Uterus (tissue), 4 donors: ENCODE results near the gene DBNL. TPM values are rescaled to one million over a fixed set of nuclear protein-coding genes. Genes with fewer than 3 reads are reported as not detected.
A peak's percentile ranks its signal among the peaks of the same experiment; 100 is the strongest.

Experiments
- DNase-seq, 2 donors: peaks; one replicate each; pipeline ENCODE4 v3.0.0-alpha.2; 2019 to 2020
- H3K27ac ChIP-seq, 2 donors: fragments of 200-600 bp; sonication (generic); 1 replicate in 1 of 2; 2 replicates in 1 of 2; pipeline ENCODE4 v1.5.1; 2016 to 2018
- H3K27me3 ChIP-seq, 2 donors: fragments of 200-600 bp; sonication (generic); one replicate each; pipeline ENCODE4 v1.5.1; 2018 to 2019; ENCODE audit warnings: control low read depth in 1 of 2
- H3K36me3 ChIP-seq, 2 donors: fragments of 200-600 bp; sonication (generic); one replicate each; pipeline ENCODE4 v1.5.1; 2019; ENCODE audit warnings: control low read depth in 1 of 2
- H3K4me1 ChIP-seq, 2 donors: fragments of 200-600 bp; sonication (generic); one replicate each; pipeline ENCODE4 v1.5.1; 2018 to 2019; ENCODE audit warnings: control low read depth in 1 of 2
- H3K4me3 ChIP-seq, 2 donors: fragments of 200-600 bp; sonication (generic); 1 replicate in 1 of 2; 2 replicates in 1 of 2; pipeline ENCODE4 v1.5.1; 2018 to 2019; ENCODE audit warnings: mild to moderate bottlenecking in 1 of 2
- H3K9me3 ChIP-seq, 2 donors: fragments of 200-600 bp; sonication (generic); one replicate each; pipeline ENCODE4 v1.5.1; 2019; ENCODE audit warnings: control low read depth in 1 of 2
- CTCF ChIP-seq, 4 experiments: fragments of 200-600 bp in 2 of 4; fragments of 450-650 bp in 2 of 4; sonication (generic) in 2 of 4; IDR thresholded peaks; one replicate each; pipeline ENCODE4 v1.5.1; 2016 to 2019; ENCODE audit warnings: antibody characterized with exemption in 4 of 4, mild to moderate bottlenecking in 2 of 4, moderate library complexity in 1 of 4
- POLR2A ChIP-seq, 2 donors: fragments of 450-650 bp; IDR thresholded peaks; one replicate each; pipeline ENCODE4 v1.6.1; 2016; ENCODE audit warnings: antibody characterized with exemption in 2 of 2, mild to moderate bottlenecking in 1 of 2, moderate library complexity in 1 of 2
- intact Hi-C: fragments of 100-400 bp; cut with DNase I; formaldehyde crosslinking; loops from one replicate; pipeline ENCODE4 v1.15.1; 2023; ENCODE audit warnings: low total_unique reads
- total RNA-seq, 4 donors: library from RNA; depleted of rRNA in 3 of 4; stranded (reverse); fragments of >200 nt in 3 of 4; gene quantifications; one replicate each; pipeline versions ENCODE4 v1.1.0 to v1.2.4, GENCODE V29; 2014 to 2023
- donor health status: DM: yes; HTN: yes; CAD: no.

Gene DBNL
- total RNA-seq, 4 donors from 2014 or later = 71.5 to 113 (median 91.0) TPM

DNA sequence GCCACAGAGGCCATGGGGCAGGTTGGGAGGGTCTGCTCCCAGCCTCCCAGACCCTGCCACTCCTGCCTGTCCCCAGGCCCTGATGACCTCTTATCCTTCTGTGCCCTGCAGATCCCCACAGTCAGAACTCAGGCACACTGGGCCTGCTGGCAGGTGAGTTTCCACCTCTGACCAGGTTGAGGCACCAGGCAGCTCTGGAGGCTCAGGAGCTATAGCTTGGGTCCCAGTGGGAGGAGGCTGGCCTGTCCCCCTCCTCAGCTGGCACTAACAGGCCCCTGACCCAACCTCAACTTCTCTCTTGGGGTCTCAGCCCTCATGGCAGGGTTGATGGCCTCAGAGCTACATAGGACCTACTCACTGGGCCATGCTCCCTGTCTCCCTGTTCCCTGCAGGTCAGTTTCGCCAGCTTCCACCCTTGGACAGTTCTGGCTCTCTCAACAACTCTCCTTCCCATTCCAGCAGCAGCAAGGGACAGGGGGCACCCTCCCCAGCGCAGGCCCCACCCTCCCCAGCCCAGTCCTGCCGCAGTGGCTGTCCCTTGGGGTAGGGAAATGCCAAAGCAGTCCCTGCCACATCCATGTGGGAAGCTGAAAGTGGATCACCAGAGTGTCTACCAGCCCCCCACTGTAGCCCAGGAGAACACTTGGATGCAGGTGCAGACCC, 56.9 kb downstream of the DBNL start:
- intact Hi-C loops = no loop called here

GRCh38 chr7:44101966-44102845, 57.7 kb downstream of the DBNL start:
- H3K27ac ChIP-seq = peak overlapping the region; percentile 69 to 97
- no peak overlapping the region for H3K4me3 ChIP-seq
- no peaks in the 10 kb centered on the region for H3K27me3 ChIP-seq
- H3K36me3 ChIP-seq = no peaks in the 10 kb centered on the region
- H3K4me1 ChIP-seq = peaks cover 7 to 9% of the 10 kb centered on the region in 2 donors
- TF ChIP-seq CTCF (IDR thresholded peaks at IDR 0.05) = no peak
- no peak for TF ChIP-seq POLR2A (IDR thresholded peaks at IDR 0.05)
- H3K9me3 ChIP-seq = no peaks in the 10 kb centered on the region
- intact Hi-C loops = no loop called here
- DNase-seq = no peak

More for the DNA sequence above, 56.9 kb downstream of the DBNL start:
- peak overlapping the region; percentile 69 to 97 for H3K27ac ChIP-seq
- no peak overlapping the region for H3K4me3 ChIP-seq
- H3K9me3 ChIP-seq = no peaks in the 10 kb centered on the region
- TF ChIP-seq POLR2A (IDR thresholded peaks at IDR 0.05) (no peak), CTCF (IDR thresholded peaks at IDR 0.05) (no peak)
- peaks cover 0 to 3% of the 10 kb centered on the region in 2 donors for H3K4me1 ChIP-seq
- H3K27me3 ChIP-seq = no peaks in the 10 kb centered on the region
- no peaks in the 10 kb centered on the region for H3K36me3 ChIP-seq
- DNase-seq = no peak

DNA sequence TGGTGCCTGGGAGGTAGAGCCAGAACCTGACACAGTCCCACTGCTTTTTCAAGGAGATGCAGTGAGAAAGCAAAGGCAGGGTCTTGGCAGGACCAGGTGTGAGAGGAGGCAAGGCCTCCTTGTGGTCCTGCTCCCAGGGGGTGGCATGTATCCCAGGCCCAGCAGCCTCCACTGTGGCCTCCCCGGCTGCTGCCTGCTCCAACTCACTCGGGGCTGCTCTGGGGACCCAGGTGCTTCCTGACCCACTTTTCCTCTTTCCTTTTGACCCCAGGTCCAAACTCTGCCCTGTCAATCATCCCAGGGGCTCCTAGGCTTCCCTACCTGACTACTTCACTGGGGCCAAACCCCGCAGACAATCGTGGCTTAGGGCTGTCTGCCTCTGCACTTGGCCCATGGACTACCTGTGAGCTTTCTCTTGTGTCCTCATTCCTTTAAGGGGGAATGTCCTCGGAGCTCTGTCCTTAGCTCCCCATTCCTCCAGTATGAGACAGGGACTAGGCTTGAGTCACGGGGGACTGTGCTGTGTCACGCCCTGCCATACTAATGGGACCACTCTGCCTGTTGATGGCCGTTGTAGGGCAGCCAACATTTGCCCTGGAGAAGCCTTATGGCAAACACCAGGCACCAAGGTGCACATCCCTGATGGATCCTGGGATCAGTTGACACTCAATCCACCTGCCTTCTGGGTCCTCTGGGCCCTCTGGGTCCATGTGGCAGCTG, 58.5 kb downstream of the DBNL start:
- H3K4me1 ChIP-seq = peaks cover 7 to 15% of the 10 kb centered on the region in 2 donors
- H3K9me3 ChIP-seq = no peaks in the 10 kb centered on the region
- H3K4me3 ChIP-seq = no peak overlapping the region
- no peaks in the 10 kb centered on the region for H3K27me3 ChIP-seq
- H3K27ac ChIP-seq = peak overlapping the region; percentile 95 to 97
- TF ChIP-seq CTCF (IDR thresholded peaks at IDR 0.05) (no peak), POLR2A (IDR thresholded peaks at IDR 0.05) (no peak)
- intact Hi-C loops = no loop called here
- no peak for DNase-seq
- H3K36me3 ChIP-seq = no peaks in the 10 kb centered on the region

GRCh38 chr7:44103566-44103922, 59.0 kb downstream of the DBNL start:
- Histone ChIP-seq H3K27ac (peak overlapping the region; percentile 95 to 97), H3K9me3 (no peaks in the 10 kb centered on the region), H3K4me1 (peaks cover 7 to 15% of the 10 kb centered on the region in 2 donors), H3K36me3 (no peaks in the 10 kb centered on the region), H3K27me3 (no peaks in the 10 kb centered on the region), H3K4me3 (peak overlapping the region in 1 of 2 donors; percentile 68)
- intact Hi-C loops = no loop called here
- no peak for TF ChIP-seq CTCF (IDR thresholded peaks at IDR 0.05)
- no peak for TF ChIP-seq POLR2A (IDR thresholded peaks at IDR 0.05)
- no peak for DNase-seq
